Peyer's patch (tissue), 4 donors: Measurements from ENCODE around the gene VEGFA.

ENCODE experiments used
- POLR2A ChIP-seq, 2 donors: fragments of 450-650 bp; IDR thresholded peaks; one replicate each; pipeline ENCODE4 v1.5.1; 2017; ENCODE audit warnings: antibody characterized with exemption in 2 of 2, mild to moderate bottlenecking in 2 of 2, moderate library complexity in 2 of 2
- TF ChIP-seq, protein P1 (sequence below), 6 experiments: fragments of 450-650 bp in 4 of 6; fragments of 200-600 bp in 2 of 6; sonication (generic) in 1 of 6; IDR thresholded peaks; one replicate each; pipeline ENCODE4 v1.5.1; 2017 to 2019; ENCODE audit warnings: antibody characterized with exemption in 6 of 6, mild to moderate bottlenecking in 3 of 6, moderate library complexity in 1 of 6

GRCh38 chr6:43733471-43734293 lies 36.3 kb upstream of the VEGFA start:
- no peak for TF ChIP-seq POLR2A (IDR thresholded peaks at IDR 0.05)
- TF ChIP-seq, protein P1, sequence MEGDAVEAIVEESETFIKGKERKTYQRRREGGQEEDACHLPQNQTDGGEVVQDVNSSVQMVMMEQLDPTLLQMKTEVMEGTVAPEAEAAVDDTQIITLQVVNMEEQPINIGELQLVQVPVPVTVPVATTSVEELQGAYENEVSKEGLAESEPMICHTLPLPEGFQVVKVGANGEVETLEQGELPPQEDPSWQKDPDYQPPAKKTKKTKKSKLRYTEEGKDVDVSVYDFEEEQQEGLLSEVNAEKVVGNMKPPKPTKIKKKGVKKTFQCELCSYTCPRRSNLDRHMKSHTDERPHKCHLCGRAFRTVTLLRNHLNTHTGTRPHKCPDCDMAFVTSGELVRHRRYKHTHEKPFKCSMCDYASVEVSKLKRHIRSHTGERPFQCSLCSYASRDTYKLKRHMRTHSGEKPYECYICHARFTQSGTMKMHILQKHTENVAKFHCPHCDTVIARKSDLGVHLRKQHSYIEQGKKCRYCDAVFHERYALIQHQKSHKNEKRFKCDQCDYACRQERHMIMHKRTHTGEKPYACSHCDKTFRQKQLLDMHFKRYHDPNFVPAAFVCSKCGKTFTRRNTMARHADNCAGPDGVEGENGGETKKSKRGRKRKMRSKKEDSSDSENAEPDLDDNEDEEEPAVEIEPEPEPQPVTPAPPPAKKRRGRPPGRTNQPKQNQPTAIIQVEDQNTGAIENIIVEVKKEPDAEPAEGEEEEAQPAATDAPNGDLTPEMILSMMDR (IDR thresholded peaks at IDR 0.05), result no peak
